CD4-positive, alpha-beta T cell (primary cell): ENCODE data around the gene CDC25B. TPM values are rescaled to one million over a fixed set of nuclear protein-coding genes. Genes with fewer than 3 reads are reported as not detected.

Source experiments
- ATAC-seq: fragments of 200-7000 bp; cut with Tn5 transposase; one replicate; pipeline ENCODE4 v1.10.0; 2022; ENCODE audit warnings: mild to moderate bottlenecking; ENCODE audit not compliant: poor library complexity
- CTCF ChIA-PET: fragments of 350-600 bp; sonication (Branson Sonifier 250); formaldehyde crosslinking; loops from one replicate; lab custom pipeline; 2021; ENCODE audit warnings: antibody characterized with exemption, inconsistent platforms; lab: Charles Lee
- POLR2A ChIA-PET: fragments of 350-600 bp; sonication (Branson Sonifier 250); formaldehyde crosslinking; loops from one replicate; lab custom pipeline; 2021; ENCODE audit warnings: antibody characterized with exemption, inconsistent platforms; lab: Charles Lee
- DNase-seq, 14 experiments: peaks; one replicate each; pipeline ENCODE4 v3.0.0-alpha.2; 2013 to 2020; ENCODE audit warnings: mixed read lengths in 2 of 14
- H3K27ac ChIP-seq, 2 donors: one replicate each; pipeline versions ENCODE4 v1.5.1 to v1.7.0; 2013; ENCODE audit warnings: low read length in 2 of 2, low read depth in 1 of 2, mild to moderate bottlenecking in 1 of 2
- H3K27me3 ChIP-seq, 2 experiments: 1 replicate in 1 of 2; 2 replicates in 1 of 2; pipeline versions ENCODE4 v1.6.1 to v1.7.0; 2013; ENCODE audit warnings: low read length in 2 of 2, control low read depth in 1 of 2, mild to moderate bottlenecking in 1 of 2, moderate library complexity in 1 of 2; ENCODE audit not compliant: insufficient read depth in 2 of 2, control insufficient read depth in 1 of 2
- H3K36me3 ChIP-seq: one replicate; pipeline ENCODE4 v1.6.1; 2013; ENCODE audit warnings: low read length, control low read depth; ENCODE audit not compliant: insufficient read depth
- H3K4me1 ChIP-seq: one replicate; pipeline ENCODE4 v1.6.1; 2013; ENCODE audit warnings: low read length, control low read depth; ENCODE audit not compliant: insufficient read depth
- H3K4me3 ChIP-seq: one replicate; pipeline ENCODE4 v1.5.1; 2013; ENCODE audit warnings: mild to moderate bottlenecking, low read length, moderate library complexity
- H3K9me3 ChIP-seq, 2 experiments: 1 replicate in 1 of 2; 2 replicates in 1 of 2; pipeline versions ENCODE4 v1.6.1 to v1.7.0; 2013; ENCODE audit warnings: low read length in 2 of 2, mild to moderate bottlenecking in 2 of 2, control low read depth in 1 of 2, moderate library complexity in 1 of 2; ENCODE audit not compliant: control insufficient read depth in 1 of 2, insufficient read depth in 1 of 2
- H3K27ac Mint-ChIP-seq: one replicate; pipeline ENCODE4 v1.8.0; 2020; ENCODE audit warnings: mixed read lengths
- H3K27me3 Mint-ChIP-seq: one replicate; pipeline ENCODE4 v1.8.0; 2021; ENCODE audit warnings: mixed read lengths
- H3K36me3 Mint-ChIP-seq: one replicate; pipeline ENCODE4 v1.8.0; 2021; ENCODE audit warnings: low read depth, mixed read lengths
- H3K4me1 Mint-ChIP-seq: one replicate; pipeline ENCODE4 v1.8.0; 2021; ENCODE audit warnings: low read depth, mixed read lengths
- H3K4me3 Mint-ChIP-seq: one replicate; pipeline ENCODE4 v1.8.0; 2020; ENCODE audit warnings: mild to moderate bottlenecking, mixed read lengths
- H3K9me3 Mint-ChIP-seq: one replicate; pipeline ENCODE4 v1.8.0; 2020; ENCODE audit warnings: mixed read lengths
- CTCF ChIP-seq: fragments of 200-600 bp; IDR thresholded peaks from one replicate; pipeline ENCODE4 v1.8.0; 2022; ENCODE audit warnings: antibody characterized with exemption, mild to moderate bottlenecking
- intact Hi-C, 2 experiments: fragments of 100-400 bp; cut with DNase I in 1 of 2; cut with micrococcal nuclease in 1 of 2; formaldehyde crosslinking; loops; one replicate each; pipeline versions ENCODE4 v1.15.1 to v1.9.0; 2023 to 2025; cut with DNase I, micrococcal nuclease
- total RNA-seq, 174 experiments: library from RNA in 2 of 174; stranded (reverse) in 2 of 174; gene quantifications; one replicate each; pipeline ENCODE4 v1.2.3 and lab custom pipeline; 2021 to 2026

The CDC25B gene
- total RNA-seq, 2 experiments from 2014 or later: 144 TPM

- ChIA-PET POLR2A (interaction anchor here (1.1 to 4.5 kb wide), 14 partner anchors 10 to 264 kb away, joined by 3 to 75 read pairs (median 11); partner anchors contain the start of genes ADISSP, CDC25B, CENPB and SPEF1), CTCF (interaction anchor here (0.6 to 4.2 kb wide), 20 partner anchors 9 to 264 kb away, joined by 3 to 59 read pairs (median 5); partner anchors contain the start of genes CDC25B, CENPB and SPEF1)
- peaks cover 44% of the 10 kb centered on the region for H3K36me3 Mint-ChIP-seq
- H3K36me3 ChIP-seq: peaks cover 35% of the 10 kb centered on the region
- no peaks in the 10 kb centered on the region for H3K9me3 ChIP-seq
- no peaks in the 10 kb centered on the region for H3K27me3 Mint-ChIP-seq
- H3K4me1 Mint-ChIP-seq: peaks cover 40% of the 10 kb centered on the region
- DNase-seq: peak in 1 of 14 experiments; percentile 18
- no peak for ATAC-seq
- H3K27ac ChIP-seq: peak overlapping the region; percentile 93 to 99
- H3K4me3 Mint-ChIP-seq: peak overlapping the region; percentile 94
- TF ChIP-seq CTCF: no peak
- peak overlapping the region; percentile 92 for H3K4me3 ChIP-seq
- H3K9me3 Mint-ChIP-seq: no peaks in the 10 kb centered on the region
- peaks cover 46% of the 10 kb centered on the region for H3K4me1 ChIP-seq
- intact Hi-C loops: loop anchor here (1.0 to 5.0 kb wide), 7 partner anchors 10 to 68 kb away; partner anchors contain the start of genes CENPB (in 1 of the 2) and PANK2 (in 1 of the 2)
- peak overlapping the region; percentile 99 for H3K27ac Mint-ChIP-seq
- H3K27me3 ChIP-seq: no peaks in the 10 kb centered on the region
These were observed 25.0 kb downstream of the CDC25B start for GRCh38 chr20:3820901-3821727.

- DNase-seq: peak in 1 of 14 experiments; percentile 16
- Histone ChIP-seq H3K27ac (no peak overlapping the region), H3K9me3 (no peaks in the 10 kb centered on the region), H3K27me3 (no peaks in the 10 kb centered on the region), H3K4me3 (no peak overlapping the region), H3K36me3 (peaks cover 40% of the 10 kb centered on the region), H3K4me1 (peaks cover 38% of the 10 kb centered on the region)
- no peak for TF ChIP-seq CTCF
- no peak for ATAC-seq
- Mint-ChIP-seq H3K27ac (peak overlapping the region; percentile 99), H3K27me3 (no peaks in the 10 kb centered on the region), H3K4me1 (peaks cover 32% of the 10 kb centered on the region), H3K36me3 (peaks cover 47% of the 10 kb centered on the region), H3K9me3 (no peaks in the 10 kb centered on the region), H3K4me3 (peak overlapping the region; percentile 94)
- ChIA-PET CTCF (interaction anchor here (1.1 to 4.2 kb wide), 4 partner anchors 26 to 54 kb away, joined by 3 to 59 read pairs (median 21); partner anchors contain the start of genes CDC25B and CENPB), POLR2A (interaction anchor here (4.5 kb wide), 1 partner anchor 35 kb away, joined by 75 read pairs; the partner anchor contains the start of gene CENPB)
- intact Hi-C loops: loop anchor here (2.0 to 5.0 kb wide), 3 partner anchors 35 to 69 kb away; partner anchors contain the start of gene PANK2 (in 1 of the 2)
These were observed 25.9 kb downstream of the CDC25B start for GRCh38 chr20:3821996-3822395.

- Histone ChIP-seq H3K36me3 (peaks cover 44% of the 10 kb centered on the region), H3K4me1 (peaks cover 21% of the 10 kb centered on the region), H3K9me3 (no peaks in the 10 kb centered on the region), H3K27ac (no peak overlapping the region), H3K27me3 (no peaks in the 10 kb centered on the region), H3K4me3 (no peak overlapping the region)
- ATAC-seq (no peak), DNase-seq (peak in 1 of 14 experiments; percentile 16)
- Mint-ChIP-seq H3K27ac (no peak overlapping the region), H3K36me3 (peaks cover 54% of the 10 kb centered on the region), H3K4me1 (peaks cover 23% of the 10 kb centered on the region), H3K9me3 (no peaks in the 10 kb centered on the region), H3K27me3 (no peaks in the 10 kb centered on the region), H3K4me3 (no peak overlapping the region)
- intact Hi-C loops: loop anchor here (5.0 kb wide), 1 partner anchor 33 kb away; no protein-coding TSS in a partner anchor
- ChIA-PET CTCF (no interaction called here), POLR2A (no interaction called here)
- TF ChIP-seq CTCF: no peak
These were observed 27.8 kb downstream of the CDC25B start for GRCh38 chr20:3823881-3824280.
